Suprapubic skin (tissue), 3 donors: ENCODE data around the gene IL3.

Experiments used
- POLR2AphosphoS5 ChIP-seq, 3 donors: sonication (generic); formaldehyde crosslinking; IDR thresholded peaks; one replicate each; pipeline ENCODE4 v1.6.1; 2017; ENCODE audit warnings: antibody characterized with exemption in 3 of 3
- TF ChIP-seq, protein P1 (sequence below), 2 donors: fragments of 200-600 bp in 1 of 2; fragments of 450-650 bp in 1 of 2; sonication (generic) in 1 of 2; IDR thresholded peaks; one replicate each; pipeline ENCODE4 v1.5.1; 2016 to 2019; ENCODE audit warnings: antibody characterized with exemption in 2 of 2, mild to moderate bottlenecking in 1 of 2, moderate library complexity in 1 of 2

DNA sequence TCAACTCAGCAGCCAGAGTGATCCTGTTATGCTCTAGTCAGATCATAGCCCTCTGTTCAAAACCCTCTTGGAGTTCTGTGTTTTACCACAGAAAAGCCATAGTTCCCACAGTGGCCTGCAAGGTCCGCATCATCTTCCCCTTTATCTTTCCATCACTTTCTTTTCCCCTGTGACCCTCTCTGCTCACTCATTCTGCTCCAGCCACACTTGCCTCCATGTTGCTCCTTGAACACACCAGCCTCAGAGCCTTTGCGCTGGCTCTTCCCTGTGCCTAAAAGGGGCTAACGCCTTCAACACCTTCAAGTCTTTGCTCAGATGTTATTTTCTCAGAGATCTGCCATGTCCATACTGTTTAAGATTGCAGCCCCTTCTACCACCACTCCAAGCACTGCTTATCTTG lies 39.5 kb downstream of the IL3 start:
- TF ChIP-seq, protein P1, sequence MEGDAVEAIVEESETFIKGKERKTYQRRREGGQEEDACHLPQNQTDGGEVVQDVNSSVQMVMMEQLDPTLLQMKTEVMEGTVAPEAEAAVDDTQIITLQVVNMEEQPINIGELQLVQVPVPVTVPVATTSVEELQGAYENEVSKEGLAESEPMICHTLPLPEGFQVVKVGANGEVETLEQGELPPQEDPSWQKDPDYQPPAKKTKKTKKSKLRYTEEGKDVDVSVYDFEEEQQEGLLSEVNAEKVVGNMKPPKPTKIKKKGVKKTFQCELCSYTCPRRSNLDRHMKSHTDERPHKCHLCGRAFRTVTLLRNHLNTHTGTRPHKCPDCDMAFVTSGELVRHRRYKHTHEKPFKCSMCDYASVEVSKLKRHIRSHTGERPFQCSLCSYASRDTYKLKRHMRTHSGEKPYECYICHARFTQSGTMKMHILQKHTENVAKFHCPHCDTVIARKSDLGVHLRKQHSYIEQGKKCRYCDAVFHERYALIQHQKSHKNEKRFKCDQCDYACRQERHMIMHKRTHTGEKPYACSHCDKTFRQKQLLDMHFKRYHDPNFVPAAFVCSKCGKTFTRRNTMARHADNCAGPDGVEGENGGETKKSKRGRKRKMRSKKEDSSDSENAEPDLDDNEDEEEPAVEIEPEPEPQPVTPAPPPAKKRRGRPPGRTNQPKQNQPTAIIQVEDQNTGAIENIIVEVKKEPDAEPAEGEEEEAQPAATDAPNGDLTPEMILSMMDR (IDR thresholded peaks at IDR 0.05): no peak
- TF ChIP-seq POLR2AphosphoS5 (IDR thresholded peaks at IDR 0.05): no peak
